IPS-NIHi7 (cell line): ENCODE results near the gene KDM4E.
"Not testable (repeated sequence)": the region's sequence is repeated elsewhere in the genome, so short reads cannot be mapped to it uniquely, and the experiment has no call there.

Experiments used
- DNase-seq: peaks from one replicate; pipeline ENCODE4 v3.0.0; 2012; ENCODE audit warnings: mixed read lengths; ENCODE audit errors: extremely low spot score

The KDM4E gene

DNA sequence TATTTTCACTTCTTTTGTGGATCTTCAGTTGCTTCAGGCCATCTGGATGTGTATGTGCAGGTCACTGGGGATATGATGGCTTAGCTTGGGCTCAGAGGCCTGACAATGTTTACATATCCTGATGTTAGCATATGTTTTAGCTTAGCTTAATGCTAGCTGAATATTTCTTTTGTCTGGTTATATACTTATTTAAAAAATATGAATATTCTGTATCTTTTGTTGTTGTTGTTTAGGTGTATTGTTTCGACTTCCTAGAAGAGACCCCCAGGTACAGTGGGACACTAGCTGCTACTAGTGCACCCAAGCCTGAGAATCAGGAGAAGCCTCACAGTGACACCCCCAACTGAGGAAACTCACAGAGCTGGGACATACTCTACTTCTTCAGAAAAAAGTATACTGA lies at the start of gene KDM4E:
Gene KDM4E (plus strand): TSS at position 301 of the 400 bp plus-strand sequence. CDS start 300 bp downstream, outside the sequence.
- no peak for DNase-seq

DNA sequence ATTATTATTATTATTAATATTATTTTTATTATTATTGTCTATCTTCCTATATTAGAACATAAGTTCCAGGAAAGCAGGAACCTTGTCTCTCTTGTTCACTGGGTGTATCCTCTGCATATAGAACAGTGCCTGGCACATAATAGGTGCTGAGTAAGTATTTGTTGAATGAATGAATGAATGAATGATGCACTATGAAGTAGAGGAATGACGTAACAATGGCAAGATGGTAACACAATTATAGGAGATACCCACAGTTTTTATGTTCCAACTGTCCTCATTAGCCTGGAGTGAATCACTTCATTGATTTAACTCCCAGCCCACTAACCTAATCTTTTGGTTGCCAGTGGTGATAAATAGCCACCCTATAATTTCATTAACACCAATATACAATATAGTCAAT lies 49.5 kb upstream of the KDM4E start:
- DNase-seq, result no peak

DNA sequence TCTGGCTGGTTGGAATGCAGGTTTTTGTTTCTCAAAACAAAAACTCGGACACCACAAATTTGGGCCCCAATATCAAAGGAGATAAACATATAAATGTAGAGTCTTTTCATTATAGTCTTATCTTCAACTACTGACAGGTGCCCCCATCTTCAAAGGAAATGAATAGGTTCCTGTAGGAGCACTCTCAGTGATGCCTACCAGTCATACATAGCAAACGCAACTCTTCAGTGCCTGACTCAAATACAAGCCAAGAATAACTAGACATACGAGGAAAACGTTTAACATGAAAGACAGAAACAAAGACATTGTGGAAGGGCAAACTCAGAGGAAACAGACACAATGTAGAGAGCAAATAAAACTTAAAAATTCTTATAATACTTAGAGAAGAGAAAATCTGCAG lies 37.7 kb upstream of the KDM4E start:
- no peak for DNase-seq

DNA sequence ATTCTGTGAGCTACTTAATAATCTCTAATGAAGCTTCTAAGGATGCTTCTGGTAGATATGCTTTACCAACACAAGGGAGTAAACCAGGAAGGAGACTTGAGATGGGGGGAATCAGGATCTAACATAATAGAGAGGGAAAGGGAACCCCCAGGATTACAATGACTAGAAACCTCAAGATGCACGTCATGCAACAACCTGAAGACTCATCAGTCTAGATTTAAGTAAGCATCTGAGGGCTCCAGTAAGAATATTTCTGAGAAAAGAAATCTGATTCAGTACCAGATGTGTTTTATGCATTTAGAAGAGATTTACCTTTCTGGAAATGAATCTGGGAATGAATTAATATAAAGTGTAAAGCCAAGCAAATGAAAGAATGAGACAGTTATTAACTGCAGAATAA lies 36.3 kb upstream of the KDM4E start:
- no peak for DNase-seq

DNA sequence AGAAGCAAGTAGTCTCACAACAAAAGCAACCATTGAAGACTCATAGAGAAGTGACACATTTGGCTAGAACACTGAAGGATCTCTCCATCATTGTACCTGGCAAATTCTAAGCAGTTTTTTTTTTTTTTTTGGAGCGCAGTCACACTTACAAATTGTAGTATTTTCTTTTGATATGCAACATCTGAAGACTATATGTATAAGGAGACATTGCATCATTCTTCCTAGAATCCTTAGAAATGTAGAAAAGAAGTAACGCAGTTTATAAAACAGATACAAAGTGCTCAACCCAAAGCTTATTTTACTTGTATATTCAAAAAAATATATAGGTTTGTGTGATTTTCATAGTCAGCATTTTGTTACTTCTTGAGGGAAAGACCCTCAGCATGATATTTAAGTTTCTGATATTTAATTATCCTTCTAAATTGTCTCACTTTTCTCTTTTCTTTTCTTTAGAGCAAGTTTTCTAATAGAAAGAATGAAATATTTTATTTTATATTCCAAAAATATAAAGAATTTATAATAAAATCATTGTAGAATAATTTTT lies 31.6 kb upstream of the KDM4E start:
- no peak for DNase-seq

DNA sequence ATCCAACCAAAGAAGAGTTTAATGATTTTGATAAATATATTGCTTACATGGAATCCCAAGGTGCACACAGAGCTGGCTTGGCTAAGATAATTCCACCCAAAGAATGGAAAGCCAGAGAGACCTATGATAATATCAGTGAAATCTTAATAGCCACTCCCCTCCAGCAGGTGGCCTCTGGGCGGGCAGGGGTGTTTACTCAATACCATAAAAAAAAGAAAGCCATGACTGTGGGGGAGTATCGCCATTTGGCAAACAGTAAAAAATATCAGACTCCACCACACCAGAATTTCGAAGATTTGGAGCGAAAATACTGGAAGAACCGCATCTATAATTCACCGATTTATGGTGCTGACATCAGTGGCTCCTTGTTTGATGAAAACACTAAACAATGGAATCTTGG lies 27.6 kb upstream of the KDM4E start:
- no peak for DNase-seq

DNA sequence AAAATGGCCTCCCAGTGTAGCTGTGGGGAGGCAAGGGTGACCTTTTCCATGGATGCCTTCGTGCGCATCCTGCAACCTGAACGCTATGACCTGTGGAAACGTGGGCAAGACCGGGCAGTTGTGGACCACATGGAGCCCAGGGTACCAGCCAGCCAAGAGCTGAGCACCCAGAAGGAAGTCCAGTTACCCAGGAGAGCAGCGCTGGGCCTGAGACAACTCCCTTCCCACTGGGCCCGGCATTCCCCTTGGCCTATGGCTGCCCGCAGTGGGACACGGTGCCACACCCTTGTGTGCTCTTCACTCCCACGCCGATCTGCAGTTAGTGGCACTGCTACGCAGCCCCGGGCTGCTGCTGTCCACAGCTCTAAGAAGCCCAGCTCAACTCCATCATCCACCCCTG lies 26.8 kb upstream of the KDM4E start:
- no peak for DNase-seq

DNA sequence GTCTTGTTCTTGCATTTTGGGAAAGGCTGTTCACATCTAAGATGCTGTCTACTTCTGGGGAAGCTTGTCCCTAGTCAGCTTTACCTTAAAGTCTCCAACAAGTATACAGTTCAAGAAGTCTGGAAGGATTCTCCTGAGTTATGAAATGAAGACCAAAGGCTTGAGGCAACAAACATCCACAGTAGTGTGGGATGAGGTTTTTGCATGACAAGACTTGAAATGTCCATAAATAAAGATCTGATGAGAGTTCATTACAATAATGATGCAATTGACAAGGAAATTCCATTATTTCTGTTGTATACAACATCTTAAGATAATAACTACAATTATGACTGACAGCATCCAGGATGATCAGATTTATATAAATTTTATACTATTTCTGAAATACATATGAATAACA lies 21.3 kb upstream of the KDM4E start:
- no peak for DNase-seq

DNA sequence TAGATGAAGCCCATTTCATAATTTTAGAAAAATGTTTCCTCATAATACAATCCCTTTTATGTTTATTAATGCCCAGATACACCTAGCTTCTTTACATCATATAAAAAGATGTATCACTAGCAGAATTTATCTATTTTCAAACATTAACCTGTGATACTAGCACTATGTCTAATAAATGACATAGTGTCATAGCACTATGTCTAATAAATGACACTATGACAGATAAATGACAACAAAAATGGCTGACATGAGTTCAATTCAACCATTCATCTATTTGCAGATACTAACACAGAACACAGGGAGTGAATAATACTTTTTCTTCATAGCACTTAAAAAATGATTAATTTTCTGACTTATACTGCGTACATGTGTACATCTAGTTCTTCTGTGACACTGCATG lies 19.4 kb upstream of the KDM4E start:
- no peak for DNase-seq

DNA sequence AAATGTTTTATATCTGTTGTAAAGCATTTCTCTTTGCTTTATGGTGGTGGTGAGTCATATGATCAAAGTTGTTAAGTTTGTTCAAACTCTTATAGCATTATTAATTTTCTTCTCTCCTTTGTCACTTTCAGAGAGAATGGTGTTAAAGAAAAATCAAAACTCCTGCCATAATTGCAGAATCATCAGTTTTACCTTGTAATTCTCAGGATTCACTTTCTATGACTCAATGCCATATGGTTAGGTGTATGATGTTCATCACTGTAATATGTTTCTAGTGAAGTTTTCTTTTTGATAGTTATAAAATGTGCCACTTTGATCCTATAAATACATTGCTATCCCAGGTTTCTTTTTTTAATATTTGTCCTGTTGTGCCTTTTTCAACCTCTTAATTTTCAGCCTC lies 13.7 kb upstream of the KDM4E start:
- no peak for DNase-seq

DNA sequence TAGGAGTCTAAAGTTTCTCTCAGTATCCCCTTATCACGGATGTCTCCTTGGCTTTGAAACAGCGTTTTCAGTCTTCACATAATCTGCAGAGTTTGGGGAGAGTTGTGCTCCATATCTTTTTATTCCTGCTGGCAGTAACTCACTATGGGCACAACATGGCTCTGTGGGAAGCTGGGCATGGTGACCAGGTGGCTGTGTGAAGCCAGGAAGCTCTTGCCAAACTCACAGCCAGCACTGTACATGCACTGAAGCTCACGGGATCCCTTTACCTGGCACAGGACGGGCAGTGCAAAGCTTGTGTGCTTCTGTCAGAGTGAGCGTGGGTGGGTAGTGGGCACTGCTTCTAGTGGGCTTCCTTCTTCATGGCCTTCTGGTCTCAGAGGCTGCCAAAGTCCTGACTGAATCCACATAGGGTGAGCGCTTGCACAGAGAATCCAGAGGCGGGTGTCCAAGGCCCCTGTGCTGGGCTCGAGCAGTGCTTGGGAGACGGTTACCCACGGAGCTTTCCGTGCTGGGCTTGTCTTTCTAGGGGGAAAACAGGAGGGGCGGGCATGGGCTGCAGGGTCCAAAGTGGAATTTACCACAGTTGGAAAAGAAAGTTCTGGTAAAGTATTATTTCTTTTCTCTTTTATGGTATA lies 10.8 kb upstream of the KDM4E start:
- no peak for DNase-seq

DNA sequence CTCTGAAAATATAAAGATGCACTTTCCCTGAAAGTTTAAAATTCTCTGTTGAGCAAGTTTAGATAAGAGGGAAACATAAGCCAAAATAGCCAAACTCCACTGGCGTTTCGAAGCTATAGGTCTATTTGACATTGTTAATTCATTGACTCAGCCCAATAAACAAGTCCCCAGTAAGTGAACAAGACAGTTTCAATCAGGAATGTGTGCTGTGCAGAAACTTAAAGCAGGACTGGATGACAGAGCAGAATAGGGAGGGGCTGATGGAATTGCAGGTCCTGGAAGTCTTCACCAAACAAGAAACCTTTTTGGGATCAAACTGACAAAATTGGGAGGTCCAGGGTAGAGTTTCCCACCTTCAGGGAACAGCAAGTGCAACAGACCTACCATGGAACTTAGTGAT lies 8.9 kb upstream of the KDM4E start:
- DNase-seq, result no peak

DNA sequence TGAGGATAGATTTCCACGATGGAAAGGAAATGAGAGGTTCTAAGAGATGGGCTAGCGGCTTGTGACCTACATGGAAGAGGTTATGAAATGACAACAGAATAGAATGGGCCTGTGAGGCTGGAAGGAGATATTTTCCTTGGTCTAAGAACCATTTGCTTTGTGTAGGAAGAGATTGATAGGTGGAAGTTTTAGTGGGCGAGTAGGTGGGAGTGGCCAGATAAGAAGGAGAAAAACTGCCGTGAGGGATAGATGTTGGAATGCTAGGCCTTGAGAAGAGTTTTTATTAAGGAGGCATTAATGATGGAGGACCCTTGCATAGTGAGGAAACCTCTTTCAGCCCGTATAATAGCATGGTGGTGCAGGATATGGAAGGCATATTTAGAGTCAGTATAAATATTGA lies 3.6 kb upstream of the KDM4E start:
- DNase-seq, result not testable (repeated sequence)

DNA sequence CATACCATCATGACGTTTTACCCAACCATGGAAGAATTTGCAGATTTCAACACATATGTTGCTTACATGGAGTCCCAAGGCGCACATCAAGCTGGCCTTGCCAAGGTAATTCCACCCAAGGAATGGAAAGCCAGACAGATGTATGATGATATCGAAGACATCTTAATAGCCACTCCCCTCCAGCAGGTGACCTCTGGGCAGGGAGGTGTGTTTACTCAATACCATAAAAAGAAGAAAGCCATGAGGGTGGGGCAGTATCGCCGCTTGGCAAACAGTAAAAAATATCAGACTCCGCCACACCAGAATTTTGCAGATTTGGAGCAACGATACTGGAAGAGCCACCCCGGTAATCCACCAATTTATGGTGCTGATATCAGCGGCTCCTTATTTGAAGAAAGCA lies 536 bp downstream of the KDM4E start:
- DNase-seq, result not testable (repeated sequence)

DNA sequence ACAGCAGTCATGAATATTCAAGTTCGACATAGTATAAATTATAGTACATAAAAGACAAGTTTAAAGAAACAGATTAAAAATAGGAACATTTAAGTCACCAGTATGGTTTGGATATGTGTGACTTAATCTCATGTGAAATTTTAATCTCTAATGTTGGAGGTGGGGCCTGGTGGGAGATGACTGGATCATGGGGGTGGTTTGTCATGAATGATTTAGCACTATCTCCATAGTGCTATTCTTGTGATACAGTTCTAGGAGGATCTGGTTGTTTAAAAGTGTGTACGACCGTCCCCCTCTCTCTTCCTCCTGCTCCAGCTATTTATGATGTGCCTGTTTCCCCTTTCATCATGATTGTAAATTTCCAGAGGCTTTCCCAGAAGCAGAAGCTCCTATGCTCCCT lies 3.3 kb downstream of the KDM4E start:
- no peak for DNase-seq

DNA sequence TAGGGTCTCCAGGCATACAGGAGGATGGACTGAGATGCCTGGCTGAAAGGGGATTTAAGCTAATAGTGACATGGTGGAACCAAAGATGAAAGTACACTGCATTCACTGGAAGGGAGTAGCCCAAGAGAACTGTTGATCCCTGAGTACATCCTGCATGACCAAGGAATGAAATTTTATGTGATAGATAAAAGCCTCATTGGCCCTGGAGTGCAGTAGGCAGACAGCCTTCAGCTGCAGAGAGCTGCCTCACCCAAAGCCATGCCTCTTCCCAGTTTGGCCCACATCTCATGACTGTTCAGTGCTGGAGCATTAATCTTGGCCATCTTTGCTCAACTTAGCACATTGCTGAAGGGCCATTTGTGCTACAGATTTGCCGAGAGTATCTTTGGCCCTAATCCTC lies 8.0 kb downstream of the KDM4E start:
- DNase-seq, result no peak

DNA sequence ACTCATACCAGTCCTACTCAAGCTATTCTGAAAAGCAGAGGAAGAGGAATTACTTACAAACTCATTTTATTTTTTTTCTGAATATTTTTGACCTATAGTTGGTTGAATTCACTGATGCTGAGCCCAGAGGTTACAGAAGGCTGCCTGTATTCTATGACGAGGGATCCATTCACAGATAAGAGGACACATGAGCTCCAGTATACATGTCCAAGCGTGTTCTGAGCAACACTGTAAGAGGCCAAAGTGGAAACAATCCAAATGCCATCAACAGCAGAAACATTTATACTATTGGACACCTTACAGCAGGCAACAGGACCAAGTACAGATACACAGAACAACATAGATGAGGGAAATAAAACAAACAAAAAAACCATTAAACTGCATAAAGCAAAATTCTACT lies 10.3 kb downstream of the KDM4E start:
- no peak for DNase-seq

DNA sequence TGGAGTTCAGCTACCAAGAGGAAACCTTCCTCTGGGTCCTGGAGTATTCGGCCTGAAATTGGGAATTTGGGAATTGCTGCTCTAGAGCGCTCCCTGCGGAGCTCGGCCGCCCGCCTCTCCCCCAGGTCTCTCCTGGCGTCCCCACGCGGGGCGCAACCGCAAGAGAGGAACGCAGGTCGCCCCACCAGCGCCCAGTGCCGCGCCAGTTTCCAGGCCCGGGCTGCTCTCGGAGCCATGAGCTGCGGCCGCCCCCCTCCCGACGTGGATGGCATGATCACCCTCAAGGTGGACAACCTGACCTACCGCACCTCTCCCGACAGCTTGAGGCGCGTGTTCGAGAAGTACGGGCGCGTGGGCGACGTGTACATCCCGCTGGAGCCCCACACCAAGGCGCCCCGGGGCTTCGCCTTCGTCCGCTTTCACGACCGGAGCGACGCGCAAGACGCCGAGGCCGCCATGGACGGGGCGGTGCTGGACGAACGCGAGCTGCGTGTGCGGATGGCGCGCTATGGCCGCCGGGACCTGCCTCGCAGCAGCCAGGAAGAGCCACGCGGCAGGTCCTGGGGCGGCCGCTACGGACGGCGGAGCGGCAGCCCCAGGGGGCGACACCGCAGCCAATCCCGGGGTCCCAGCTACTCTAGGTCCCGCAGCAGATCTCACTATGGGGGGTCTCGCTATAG lies 12.4 kb downstream of the KDM4E start:
- not testable (repeated sequence) for DNase-seq

DNA sequence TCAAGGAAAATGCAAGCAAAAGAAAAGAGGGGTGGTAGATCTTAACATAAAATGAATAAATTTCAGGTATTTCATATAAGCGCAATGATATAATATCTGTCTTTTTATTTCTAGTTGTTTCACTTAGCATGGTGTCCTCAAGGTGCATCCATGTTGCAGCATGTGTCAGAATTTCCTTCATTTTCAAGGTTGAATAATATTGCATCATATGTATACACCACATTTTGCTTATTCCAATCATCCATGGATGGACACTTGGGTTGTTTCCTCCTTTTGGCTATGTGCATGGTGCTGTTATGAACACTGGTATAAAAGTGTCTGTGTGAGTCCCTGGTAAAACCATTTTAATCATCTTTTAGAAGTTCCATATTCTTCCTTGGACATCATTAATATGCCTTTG lies 17.2 kb downstream of the KDM4E start:
- DNase-seq, result no peak

DNA sequence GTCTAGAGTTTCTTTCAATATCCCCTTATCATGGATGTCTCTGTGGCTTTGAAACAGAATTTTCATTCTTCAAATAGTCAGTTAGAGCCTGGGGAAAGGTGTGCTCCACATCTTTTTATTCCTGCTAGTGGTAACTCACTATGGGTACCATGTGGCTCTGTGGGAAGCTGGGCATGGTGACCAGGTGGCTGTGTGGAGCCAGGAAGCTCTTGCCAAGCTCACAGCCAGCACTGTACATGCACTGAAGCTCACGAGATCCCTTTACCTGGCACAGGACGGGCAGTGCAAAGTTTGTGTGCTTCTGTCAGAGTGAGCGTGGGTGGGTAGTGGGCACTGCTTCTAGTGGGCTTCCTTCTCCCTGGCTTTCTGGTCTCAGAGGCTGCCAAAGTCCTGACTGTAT lies 17.8 kb downstream of the KDM4E start:
- DNase-seq, result no peak

DNA sequence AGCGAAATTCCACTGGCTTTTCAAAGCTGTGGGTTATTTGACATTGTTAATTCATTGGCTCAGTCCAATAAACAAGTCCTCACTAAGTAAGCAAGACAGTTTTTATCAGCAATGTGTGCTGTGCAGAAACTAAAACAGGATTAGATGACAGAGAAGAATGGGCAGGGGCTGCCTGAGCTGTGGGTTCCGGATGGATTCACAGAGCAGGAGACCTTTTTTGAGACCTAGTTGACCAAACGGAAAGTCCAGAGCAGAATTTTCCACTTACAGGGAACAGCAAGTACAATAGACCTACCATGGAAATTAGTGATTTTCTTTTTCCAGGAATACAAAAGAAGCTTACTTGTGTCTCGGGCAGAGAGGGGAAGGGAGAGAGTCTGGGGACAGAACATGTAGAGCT lies 19.0 kb downstream of the KDM4E start:
- no peak for DNase-seq

DNA sequence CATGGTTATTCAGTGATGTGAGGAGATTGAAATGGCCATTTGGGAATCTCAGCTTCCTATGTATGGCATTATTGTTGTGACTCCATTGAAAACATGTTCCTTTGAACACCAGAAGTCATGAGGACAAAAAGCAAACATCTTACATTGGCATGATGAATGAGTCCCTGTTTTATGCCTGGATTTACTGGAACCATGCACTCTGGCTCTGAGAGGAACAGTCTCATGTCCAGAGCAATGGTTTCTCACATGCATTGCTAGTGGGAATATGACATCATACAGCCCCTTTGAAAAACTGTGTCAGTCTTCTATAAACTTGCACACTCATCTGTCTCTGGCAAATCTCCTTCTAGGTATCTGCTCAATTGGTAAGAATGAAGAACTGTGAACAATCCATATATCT lies 20.8 kb downstream of the KDM4E start:
- DNase-seq, result no peak

DNA sequence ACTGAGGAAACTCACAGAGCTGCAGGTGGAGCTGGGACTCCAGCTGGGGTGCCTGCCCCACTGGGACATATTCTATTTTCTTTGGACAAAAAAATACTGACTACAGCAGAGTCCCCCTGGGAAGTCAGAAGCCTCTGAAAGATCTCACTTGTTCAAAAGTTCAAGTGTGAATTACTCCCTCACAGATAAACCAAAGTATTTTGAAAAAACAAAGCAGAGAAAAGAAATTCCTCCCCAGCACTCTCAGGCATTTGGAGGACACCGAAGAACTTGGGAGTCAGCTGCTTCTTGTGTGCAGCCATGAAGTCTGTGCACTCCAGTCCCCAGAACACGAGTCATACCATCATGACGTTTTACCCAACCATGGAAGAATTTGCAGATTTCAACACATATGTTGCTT lies 24.1 kb downstream of the KDM4E start, which contains the start of gene KDM4F:
Gene KDM4F (plus strand): TSS at position 301 of the 400 bp plus-strand sequence.
- DNase-seq, result not testable (repeated sequence)
